ENCODE measurements around the gene MBP.
"Not testable (repeated sequence)": the region's sequence is repeated elsewhere in the genome, so short reads cannot be mapped to it uniquely, and the experiment has no call there.

Gene MBP

DNA sequence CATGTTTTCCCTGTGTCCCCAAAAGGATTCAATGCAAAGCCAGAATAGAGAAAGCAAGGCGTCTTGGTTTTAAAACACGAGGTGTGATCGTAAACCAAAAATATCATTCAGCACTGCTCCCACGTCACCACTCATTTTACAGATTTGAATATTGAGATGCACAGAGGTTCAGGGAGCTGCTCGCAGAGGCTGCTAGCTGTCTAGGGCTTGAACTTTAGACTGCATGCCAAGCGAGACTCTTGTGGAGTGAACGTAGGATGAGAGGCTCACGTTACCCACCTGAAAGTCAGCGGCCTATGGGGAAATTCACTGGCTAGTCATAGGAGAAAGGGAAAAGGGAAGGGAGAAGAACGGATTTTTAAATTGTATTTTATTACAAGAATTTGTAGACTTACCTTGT, 130.1 kb downstream of the MBP start:
- DNase-seq: no peak

- DNase-seq: no peak
Observed at GRCh38 chr18:77001979-77002378, 130.6 kb downstream of the MBP start.

- no peak for DNase-seq
Observed at GRCh38 chr18:77001041-77001440, 131.5 kb downstream of the MBP start.

DNA sequence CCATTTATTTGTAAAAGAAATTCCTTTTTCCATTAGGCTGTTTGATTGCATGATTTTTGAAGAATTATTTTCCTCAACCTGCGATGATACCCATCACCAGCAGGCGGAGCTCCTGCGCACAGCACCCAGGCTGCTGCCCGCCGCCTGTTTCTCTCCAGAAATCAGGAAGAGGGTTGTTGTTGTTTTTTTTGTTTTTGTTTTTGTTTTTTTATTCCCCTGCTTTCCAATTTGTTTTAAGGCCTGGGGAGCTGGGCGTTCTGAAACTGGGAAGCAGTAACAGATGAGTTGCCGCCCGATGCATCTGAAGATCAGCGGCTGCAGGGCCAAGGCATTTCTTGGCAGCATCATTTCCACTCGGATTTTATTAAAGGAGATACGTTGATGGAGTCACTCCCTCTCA, 132.1 kb downstream of the MBP start:
- peak; percentile 50 to 54 for DNase-seq

DNA sequence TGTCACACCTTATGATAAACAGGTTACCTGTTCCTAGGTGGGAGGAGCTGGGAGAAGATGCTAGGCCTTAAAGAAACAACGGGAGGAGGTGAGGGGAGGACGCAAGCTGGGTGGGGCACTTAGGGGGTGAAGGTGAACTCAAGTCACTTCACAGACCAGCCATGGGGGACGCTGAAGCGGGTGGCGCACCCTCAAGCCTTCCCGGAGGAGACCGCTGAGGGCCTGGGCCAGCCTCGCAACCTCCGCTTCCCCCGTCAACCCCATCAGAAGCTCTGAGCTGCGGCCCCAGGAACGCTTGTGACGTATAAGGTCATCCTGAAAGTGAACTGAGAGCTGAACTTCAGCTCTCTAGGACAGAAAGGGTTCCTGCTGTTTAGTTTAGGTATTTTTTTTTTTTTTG, 133.5 kb downstream of the MBP start:
- DNase-seq: no peak

DNA sequence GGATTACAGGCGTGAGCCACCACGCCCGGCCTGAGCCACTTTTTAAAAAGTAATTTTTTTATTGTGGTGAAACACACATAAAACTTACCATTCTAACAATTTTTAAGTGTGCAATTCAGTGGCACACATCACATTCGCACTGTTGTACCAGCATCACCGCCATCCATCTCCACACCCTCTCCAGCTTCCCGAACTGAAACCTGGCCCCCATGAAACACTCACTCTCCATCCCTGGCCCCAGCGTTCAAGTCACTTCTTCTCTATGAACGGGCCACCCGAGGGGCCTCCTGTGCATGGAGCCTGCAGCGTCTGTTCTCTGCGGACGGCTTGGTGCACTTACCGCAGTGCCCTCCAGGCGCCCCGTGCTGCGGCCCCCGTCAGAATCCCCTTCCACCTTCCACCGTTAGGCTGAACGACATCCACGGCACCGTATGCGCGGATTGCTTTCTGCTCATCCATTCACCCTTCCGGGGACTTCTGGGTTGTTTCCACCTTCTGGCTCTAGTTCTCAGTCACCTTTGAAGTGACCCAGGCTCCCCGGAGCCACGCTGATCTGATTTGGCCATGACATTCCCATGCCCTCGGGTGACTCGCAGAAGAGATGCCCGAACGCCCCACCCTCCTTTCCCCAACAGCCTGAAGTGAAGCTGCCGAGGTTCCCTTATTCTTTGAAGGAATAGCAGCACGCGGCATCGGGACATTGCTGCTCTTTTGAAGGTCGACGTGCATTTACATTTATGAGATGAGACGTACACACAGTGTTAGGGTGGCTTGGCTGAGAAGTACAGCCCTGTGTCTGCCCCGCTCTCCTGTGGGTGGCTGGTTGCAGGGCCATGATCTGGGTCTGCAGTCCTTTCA, 134.4 kb downstream of the MBP start:
- no peak for DNase-seq

- DNase-seq: no peak
Observed at GRCh38 chr18:76996429-76996828, 136.2 kb downstream of the MBP start.

GRCh38 chr18:76995896-76996295, 136.7 kb downstream of the MBP start:
- DNase-seq: no peak

- DNase-seq: no peak
Observed at GRCh38 chr18:76994086-76994654, 138.4 kb downstream of the MBP start.

DNA sequence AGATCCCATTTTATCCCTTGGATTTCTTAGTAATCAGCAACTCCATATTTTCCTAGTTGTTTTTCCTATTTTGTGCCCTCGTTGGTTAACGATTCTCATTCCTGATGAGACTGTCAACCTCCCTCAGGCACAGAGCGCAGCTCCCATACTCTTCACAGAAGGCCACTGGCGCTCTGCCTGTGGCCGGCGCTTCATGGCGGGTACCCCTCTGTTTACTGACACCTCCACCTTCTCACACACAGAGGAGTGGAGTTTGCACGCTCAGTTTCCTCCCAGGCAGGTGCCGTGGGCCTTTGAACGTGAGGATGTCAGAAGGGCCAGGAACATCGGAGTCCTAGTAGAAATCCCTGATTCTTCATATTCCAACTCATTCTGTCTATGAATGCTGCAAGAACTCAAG, 139.0 kb downstream of the MBP start:
- no peak for DNase-seq

DNA sequence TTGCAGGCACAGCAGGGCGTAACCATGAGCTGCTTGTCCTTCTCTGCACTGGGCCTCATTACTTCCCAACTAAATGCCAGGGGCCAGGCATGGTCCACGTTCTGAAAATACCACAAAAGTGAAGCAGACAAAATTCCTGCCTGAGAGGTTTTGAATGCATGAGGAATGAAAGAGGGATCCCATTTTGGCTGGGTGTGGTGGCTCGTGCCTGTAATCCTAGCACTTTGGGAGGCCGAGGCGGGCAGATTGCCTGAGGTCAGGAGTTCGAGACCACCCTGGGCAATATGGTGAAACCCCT, 139.5 kb downstream of the MBP start:
- DNase-seq: no peak

GRCh38 chr18:76992226-76993084, 140.1 kb downstream of the MBP start:
- no peak for DNase-seq

DNA sequence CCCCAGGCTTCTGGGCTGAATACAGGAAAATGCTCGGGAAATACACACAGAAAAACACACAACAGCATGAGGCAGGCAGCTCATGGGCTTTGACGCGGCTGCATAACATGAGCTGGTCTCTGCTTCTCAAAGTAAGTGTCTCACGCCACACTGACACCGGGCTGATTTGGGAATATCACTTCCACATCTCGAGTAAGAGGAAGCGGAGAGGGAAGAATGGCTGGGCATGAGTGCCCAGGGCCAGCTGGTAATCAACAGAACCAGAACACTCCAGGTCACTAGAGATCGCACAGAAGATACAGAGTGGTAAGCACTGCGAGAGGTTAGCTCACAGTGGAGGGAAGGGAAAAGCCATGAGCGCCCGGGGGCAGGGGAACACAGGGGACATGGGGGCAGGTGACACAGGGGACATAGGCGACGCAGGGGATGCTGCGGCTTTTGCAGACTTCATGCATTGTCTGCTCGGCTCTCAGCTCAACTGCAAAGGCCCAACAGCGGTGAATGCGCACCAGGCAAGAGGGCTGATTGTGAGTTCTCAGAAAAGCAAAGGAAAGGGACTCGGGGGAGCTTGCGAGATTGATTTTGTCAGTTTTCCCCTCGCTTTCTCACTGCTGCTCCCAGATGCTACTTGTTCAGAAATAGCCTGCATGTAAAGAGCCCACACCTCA, 141.4 kb downstream of the MBP start:
- DNase-seq: no peak

DNA sequence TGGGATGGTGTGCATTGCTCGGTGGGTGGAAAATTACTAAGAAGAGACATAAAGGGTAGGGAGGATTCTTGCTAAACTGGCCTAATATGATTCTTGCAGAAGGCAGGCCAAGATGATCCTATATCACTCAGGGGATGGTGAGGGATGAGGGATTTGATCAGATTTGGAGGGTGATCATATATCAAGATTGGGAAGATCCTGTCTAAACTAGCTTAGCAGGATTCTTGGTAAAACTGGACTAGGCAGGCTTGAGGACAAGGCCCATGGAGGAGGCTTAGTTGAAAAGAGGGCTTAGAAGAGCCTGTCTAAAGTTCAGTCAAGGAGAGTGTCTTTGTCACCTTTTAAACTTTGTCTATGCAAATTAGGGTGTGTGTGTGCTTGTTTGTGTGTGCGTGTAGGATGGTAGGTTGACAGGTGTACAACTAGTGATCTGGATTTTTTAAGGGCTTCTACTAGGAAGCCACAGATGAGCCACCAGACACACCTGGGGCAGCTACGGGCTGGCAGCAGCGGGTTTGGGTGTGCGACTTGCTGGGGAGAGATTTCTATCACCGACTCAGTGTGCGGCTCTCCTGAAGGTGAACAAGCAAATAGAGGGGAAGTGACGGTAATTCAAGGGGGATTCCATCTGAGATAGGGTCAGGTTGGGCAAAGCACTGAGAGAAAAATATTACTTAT, 142.1 kb downstream of the MBP start:
- not testable (repeated sequence) for DNase-seq

GRCh38 chr18:76989647-76990190, 142.9 kb downstream of the MBP start:
- no peak for DNase-seq

DNA sequence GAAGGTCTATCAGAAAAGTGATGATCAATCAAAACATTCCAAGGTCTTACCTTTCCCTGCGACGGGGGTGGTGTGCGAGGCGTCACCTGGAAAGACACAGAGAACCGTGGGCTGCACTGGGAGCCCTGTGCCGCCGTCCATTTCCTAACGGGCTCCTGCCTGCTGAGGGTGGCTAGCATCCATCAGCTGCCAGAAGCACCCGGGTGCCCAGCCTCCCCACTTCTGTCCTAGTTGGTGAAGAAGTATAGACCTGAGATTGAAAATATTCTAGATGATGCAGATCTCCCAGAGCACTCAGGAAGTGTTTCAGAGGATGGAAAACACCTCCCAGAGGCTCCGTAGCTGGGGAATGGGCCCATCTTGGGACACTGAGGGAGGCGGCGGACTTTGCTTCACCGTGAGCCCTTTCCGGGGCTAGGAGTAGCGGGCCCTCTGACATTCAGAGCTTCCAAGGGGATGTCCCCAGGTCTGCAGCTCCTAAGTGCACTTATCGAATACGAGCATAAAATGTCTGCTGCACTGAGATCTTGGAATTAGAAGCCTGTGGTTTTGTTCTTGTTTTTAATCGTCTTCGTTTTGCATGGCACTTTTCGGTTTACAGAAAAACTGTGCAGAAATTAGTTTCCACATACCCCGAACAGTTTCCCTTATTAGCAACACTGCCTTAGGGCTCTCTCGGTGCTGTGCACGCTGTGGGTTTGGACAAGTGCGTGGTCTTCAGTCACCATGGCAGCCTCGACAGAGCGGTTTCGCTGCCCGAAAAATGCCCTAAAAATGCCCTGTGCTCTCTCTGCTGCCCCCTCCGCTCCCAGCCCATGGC, 143.5 kb downstream of the MBP start:
- no peak for DNase-seq

DNA sequence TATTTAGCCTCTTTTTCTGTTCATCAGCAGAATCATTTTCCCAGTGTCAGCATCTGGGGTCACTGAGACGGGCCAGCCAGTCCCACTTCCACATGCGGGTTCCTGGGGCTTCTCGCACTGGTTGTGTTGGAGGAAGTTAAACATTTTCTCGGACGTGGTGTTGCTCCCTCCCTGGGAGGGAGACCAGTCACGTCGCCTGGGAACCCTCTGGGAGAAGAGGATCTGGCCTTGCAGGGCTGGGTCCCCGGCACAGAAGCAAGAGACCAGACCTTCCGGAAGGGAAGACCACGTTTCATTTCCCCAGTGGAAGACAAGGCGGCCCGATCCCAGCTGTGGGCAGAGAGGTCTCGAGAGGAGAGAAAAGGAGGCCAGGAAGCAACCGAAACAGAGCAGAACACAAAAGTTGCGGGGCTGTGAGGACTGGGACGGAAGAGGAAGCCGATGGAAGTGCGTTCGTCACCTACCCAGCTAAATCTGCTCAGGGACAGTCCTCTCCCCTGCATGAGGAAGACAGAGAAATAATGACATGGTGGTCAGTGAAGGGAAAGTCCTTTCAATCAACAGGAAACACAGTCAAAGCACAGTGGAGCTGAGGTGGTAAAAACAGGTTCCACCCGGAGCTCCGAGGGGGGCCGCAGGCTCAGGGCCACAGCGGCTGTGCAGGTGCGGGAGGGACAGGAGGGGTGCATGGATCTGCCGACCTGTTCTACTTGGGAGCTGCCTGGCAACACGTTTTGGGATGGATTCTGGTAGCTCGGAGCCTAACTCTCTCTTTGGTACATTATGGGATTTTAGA, 144.4 kb downstream of the MBP start:
- DNase-seq: no peak

DNA sequence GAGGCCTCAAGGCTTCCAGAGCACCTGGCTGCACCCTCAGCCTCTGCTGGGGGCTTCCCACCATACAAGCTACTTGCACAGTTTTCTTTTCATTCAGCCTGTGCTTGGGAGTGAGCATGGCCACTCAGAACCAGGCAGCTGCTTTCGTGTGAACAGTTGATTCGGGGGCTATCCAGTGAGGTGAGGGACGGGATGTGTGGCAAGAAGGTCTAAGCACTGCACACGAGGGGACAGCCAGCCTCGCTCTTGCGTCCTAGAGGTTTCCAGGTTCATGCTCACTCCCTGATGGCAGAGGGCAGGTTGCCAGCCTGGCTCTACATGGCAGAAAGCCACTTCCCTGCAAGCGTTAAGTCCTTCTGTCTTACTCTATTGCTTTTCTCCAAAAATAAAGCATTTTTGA, 146.2 kb downstream of the MBP start:
- DNase-seq: no peak

DNA sequence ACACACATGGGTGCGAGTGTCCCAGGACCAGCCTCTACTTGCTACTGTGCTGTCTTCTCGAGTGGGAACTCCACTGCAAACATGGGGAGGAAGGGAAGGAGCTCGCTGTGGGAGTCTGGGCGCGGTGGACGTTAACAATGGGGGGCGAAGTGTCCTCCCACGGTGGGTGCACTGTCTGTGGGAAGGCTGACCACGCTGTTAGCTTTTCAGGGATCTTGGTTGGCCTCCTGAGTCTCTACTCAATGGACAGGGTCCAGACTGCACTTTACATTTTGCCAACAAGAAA, 146.7 kb downstream of the MBP start:
- DNase-seq: no peak

- no peak for DNase-seq
Observed at GRCh38 chr18:76985156-76985950, 147.2 kb downstream of the MBP start.
